Erythroblast (primary cell): ENCODE data around the gene EPN3.

Experiments used
- GATA1 ChIP-seq: IDR thresholded peaks from 2 replicates; pipeline ENCODE4 v1.6.1; 2011; ENCODE audit warnings: low read depth, mild to moderate bottlenecking, control low read depth, low read length, moderate library complexity
- POLR2A ChIP-seq: IDR thresholded peaks from 2 replicates; pipeline ENCODE4 v1.6.1; 2011; ENCODE audit warnings: mild to moderate bottlenecking, low read length

GRCh38 chr17:50527155-50527762 is 5.3 kb upstream of the EPN3 start:
- TF ChIP-seq POLR2A: no peak
- TF ChIP-seq GATA1: no peak
